ENCODE measurements around the gene FAM174A.
"Not testable (repeated sequence)": the region's sequence is repeated elsewhere in the genome, so short reads cannot be mapped to it uniquely, and the experiment has no call there.

FAM174A gene

GRCh38 chr5:100576217-100576751 is 41.1 kb downstream of the FAM174A start:
- no peak for DNase-seq

- DNase-seq, result no peak
Observed at GRCh38 chr5:100577506-100577905, 42.3 kb downstream of the FAM174A start.

- no peak for DNase-seq
Observed at GRCh38 chr5:100584069-100584468, 48.9 kb downstream of the FAM174A start.

- DNase-seq, result no peak
Observed at GRCh38 chr5:100584889-100585288, 49.7 kb downstream of the FAM174A start.

DNA sequence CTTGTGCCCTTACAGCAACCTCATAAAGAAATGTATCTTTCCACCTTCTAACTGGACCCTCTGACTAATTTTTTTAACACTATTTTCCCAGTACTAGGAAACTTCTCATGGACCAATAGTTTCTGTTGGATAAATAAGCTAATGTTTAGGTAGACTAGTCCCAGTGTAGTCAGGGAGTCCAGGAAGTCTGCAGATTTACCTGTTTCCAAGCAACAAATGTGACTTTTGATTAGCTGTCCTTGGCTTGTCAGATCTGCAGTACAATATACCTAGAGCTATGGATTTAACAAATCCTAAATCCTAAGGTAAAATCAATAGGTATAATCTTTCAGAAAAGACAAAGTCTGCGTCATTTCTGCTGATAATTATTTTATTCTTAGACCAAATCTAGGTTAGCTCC is 55.7 kb downstream of the FAM174A start:
- no peak for DNase-seq

GRCh38 chr5:100595152-100595811 is 60.1 kb downstream of the FAM174A start:
- DNase-seq, result no peak

DNA sequence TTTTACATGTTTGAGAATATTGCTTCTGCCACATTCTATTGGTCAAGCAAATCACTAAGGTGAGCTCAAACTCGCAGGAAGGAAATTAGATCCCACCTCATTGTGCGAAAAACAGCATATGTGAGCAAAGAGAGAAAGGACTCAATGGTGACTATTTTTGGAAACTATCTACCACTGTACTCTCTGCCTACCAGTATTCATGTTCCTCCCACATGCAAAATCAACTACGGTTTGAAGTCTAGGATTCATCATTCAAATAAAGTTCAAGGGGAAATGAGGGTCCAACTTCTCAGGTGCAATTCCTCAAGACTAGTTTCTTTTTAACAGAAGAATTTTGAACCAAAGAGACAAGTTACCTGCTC is 60.6 kb downstream of the FAM174A start:
- DNase-seq, result no peak

DNA sequence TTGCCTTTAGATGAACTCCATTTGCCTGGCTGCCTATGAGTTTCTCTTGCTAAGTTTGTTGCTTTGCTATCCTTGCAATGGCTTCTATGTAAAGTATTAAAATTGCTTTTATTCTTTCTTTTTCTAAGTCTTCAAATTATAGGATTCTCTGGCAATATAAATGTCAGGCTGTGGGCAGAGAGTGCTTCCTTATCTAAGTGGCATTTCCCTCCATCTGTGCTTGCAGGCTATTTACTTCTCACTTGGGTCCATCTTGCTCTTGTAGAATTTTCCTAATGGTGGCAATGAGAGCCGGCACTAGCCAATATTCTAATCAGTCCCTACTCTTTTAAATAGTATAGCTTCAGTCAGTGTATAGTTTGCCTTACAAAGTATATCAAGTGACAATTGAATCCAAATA is 63.3 kb downstream of the FAM174A start:
- DNase-seq, result no peak

DNA sequence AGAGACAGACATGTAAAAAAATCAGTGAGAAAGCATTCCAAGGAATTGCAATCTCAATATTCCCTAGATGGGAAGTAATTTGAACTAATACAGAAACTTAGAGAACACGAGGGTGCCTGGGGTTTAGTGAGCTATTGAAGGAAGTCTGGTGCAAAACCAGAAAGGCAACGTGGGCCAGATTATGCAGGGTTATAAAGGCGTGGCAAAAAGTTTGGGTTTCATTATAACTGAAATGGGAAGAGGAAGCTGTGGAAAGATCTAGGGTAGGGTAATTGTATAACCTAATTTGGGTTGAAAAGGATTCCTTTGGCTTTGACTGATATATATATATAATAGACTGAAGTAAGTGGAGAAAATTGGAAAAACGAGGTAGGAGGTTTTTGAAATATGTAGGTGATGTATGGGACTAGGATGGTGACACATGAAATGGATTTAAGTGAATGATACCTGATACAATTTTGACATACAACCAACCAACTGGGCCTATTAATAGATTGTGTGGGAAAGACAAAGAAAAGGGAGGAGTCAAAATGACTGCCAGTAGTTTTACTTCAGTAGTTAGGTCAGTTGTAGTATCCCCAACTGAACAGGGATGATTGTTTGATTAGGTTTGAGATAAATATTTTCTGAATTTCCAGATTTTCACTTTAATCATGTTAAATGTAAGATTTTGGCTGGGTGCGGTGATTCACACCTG is 65.3 kb downstream of the FAM174A start:
- DNase-seq, result no peak

GRCh38 chr5:100603141-100603540 is 68.0 kb downstream of the FAM174A start:
- DNase-seq, result no peak

GRCh38 chr5:100604021-100604420 is 68.8 kb downstream of the FAM174A start:
- not testable (repeated sequence) for DNase-seq

GRCh38 chr5:100609594-100609993 is 74.4 kb downstream of the FAM174A start:
- no peak for DNase-seq

GRCh38 chr5:100614308-100614707 is 79.1 kb downstream of the FAM174A start:
- no peak for DNase-seq

DNA sequence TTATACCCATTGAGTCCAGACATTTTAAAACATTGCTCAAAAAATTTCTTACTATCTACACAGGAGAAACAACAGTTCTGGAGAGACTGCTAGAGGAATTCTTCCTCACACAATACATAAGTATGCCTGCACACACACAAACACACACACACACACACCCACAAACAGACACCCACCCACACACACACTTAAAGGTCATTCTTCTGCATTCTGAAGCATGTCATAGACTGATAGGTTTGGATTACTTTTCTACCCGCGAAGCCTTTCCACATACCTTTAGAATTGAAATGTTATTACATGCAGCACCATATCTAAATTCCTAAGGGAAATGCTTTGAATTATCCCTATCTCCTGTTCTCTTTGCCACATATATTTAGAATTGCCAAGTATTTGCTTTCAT is 80.2 kb downstream of the FAM174A start:
- DNase-seq, result no peak

- no peak for DNase-seq
Observed at GRCh38 chr5:100616291-100616690, 81.1 kb downstream of the FAM174A start.

- DNase-seq, result no peak
Observed at GRCh38 chr5:100616981-100617380, 81.8 kb downstream of the FAM174A start.

GRCh38 chr5:100623719-100624118 is 88.5 kb downstream of the FAM174A start:
- no peak for DNase-seq

DNA sequence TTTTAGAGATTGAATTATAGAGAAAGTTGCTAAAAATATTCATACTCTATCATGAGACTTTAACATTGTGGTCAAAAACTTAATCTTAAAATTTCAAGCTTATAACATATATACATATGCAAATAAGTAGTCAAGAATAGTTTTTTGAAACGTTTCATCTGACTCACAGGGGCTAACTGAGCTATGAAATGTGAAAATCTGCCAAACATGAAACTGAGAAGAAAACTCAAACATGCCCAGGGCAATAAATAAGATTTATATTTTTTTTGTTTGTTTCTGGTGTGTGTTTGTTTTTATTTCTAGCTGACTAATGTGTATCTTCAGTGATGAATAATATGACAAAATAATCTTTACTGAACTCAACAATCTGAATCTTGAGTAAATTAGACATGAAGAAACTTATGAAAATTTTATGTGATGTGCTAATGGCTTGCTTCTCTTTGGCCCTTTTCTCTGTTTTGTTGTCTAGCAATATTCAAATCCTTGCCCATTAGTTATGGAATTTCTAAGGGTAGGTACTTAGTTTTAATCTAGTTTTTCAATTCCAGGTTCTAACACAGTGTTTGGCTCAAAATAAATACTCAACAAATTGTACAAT is 99.9 kb downstream of the FAM174A start:
- no peak for DNase-seq

Measured in NCI-H510A (cell line).